Body of pancreas (tissue), 4 donors: ENCODE data around the gene ACER3.

ENCODE experiments used
- POLR2A ChIP-seq, 3 donors: fragments of 450-650 bp; IDR thresholded peaks; one replicate each; pipeline ENCODE4 v1.6.1; 2016; ENCODE audit warnings: antibody characterized with exemption in 3 of 3, mild to moderate bottlenecking in 2 of 3
- TF ChIP-seq, protein P1 (sequence below), 7 experiments: fragments of 450-650 bp in 4 of 7; fragments of 200-600 bp in 3 of 7; sonication (generic) in 3 of 7; IDR thresholded peaks; one replicate each; pipeline ENCODE4 v1.5.1; 2016 to 2019; ENCODE audit warnings: antibody characterized with exemption in 7 of 7

DNA sequence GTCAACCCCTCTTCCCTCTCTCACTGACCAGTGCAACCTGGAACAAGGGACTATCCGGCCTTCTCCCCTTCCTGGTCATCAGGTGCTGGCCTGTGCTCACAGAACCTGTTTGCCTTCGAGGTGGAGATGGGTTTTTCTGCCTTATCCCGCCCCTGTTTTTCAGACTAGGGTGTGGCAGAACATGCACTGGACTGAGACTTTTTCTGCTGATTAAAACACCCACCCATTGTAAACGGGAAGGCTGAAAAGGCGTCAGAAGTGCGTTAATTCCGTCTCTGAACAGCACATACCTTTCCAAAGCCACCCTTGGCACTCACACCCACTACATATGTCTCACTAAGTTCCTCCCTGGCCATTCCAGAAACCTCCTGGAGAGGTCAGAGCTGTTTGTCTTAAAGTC lies 169.1 kb downstream of the ACER3 start:
- TF ChIP-seq, protein P1, sequence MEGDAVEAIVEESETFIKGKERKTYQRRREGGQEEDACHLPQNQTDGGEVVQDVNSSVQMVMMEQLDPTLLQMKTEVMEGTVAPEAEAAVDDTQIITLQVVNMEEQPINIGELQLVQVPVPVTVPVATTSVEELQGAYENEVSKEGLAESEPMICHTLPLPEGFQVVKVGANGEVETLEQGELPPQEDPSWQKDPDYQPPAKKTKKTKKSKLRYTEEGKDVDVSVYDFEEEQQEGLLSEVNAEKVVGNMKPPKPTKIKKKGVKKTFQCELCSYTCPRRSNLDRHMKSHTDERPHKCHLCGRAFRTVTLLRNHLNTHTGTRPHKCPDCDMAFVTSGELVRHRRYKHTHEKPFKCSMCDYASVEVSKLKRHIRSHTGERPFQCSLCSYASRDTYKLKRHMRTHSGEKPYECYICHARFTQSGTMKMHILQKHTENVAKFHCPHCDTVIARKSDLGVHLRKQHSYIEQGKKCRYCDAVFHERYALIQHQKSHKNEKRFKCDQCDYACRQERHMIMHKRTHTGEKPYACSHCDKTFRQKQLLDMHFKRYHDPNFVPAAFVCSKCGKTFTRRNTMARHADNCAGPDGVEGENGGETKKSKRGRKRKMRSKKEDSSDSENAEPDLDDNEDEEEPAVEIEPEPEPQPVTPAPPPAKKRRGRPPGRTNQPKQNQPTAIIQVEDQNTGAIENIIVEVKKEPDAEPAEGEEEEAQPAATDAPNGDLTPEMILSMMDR (IDR thresholded peaks at IDR 0.05), result no peak
- TF ChIP-seq POLR2A (IDR thresholded peaks at IDR 0.05), result no peak
